Measurements from ENCODE around the gene ITGB4. TPM values are rescaled to one million over a fixed set of nuclear protein-coding genes. Genes with fewer than 3 reads are reported as not detected.

Gene ITGB4
- 10 to 100 TPM in 3 of 12 donors, 1 to 10 TPM in 8, not detected in 1; 3.3 to 55.7 (median 5.9) TPM for polyA plus RNA-seq (ENCODE audit: insufficient read length in 12 of 12)
- long read RNA-seq, donor 1, partial matches to known transcripts: 5 of 5 reads
- long read RNA-seq, donor 1, other reads (novel, unspliced or antisense): 0 of 5 reads
- long read RNA-seq, donor 2: 0 reads
- long read RNA-seq, donor 3: 0 reads
- long read RNA-seq, donor 4: 0 reads
- long read RNA-seq, donor 5, partial matches to known transcripts: 1,213 of 1,243 reads
- long read RNA-seq, donor 5, other reads (novel, unspliced or antisense): 30 of 1,243 reads
- long read RNA-seq, donor 6: 0 reads
- long read RNA-seq, donor 7: 0 reads
- long read RNA-seq, donor 8: 0 reads
- long read RNA-seq, donor 9: 0 reads
- long read RNA-seq, donor 10: 0 reads
- long read RNA-seq, donor 11: 0 reads

GRCh38 chr17:75720656-75721462 is at the start of gene ITGB4:
TSS of gene ITGB4 (plus strand) at chr17:75721459. CDS start at chr17:75724704, 3,245 bp downstream.
- DNase-seq: no peak

- DNase-seq: no peak
Observed at GRCh38 chr17:75672011-75672410, 49.2 kb upstream of the ITGB4 start.

DNA sequence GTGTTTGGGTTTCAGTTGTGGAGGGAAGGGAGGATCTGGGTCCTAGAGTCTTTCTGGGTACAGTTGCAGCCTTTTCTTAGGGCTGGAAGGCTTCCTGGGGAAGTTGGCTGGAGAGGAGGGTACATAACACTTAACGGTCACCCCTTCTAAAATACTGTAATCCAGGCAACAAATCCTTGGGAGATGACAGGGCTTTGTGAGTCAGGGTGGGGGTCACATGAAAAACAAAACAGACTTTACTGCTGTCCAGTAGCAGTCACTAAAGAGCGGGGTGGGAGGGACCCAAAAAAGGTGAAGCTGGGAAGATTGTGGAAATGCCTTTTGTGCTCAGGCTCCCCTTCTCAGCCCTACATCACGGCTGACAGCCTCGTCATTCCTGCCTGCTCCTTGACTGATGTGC is 47.8 kb upstream of the ITGB4 start:
- no peak for DNase-seq

DNA sequence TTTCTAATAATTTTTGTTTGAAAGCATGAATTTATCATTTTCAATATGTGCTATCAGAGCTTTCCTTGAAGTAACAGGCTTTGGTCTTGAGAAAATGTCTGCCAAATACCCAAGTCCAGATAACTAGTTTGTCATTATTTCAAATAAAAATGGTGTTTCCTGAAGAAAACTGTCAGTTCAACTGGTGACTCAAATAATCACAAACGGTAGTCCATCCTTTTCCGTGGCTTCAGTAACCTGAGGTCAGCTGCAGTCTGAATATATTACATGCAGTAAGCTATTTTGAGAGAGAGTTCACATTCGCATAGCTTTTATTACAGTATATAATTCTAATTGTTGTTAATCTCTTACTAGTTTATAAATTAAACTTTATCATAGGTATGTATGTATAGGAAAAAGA is 44.8 kb upstream of the ITGB4 start:
- DNase-seq: no peak

- DNase-seq: no peak
Observed at GRCh38 chr17:75679706-75680211, 41.5 kb upstream of the ITGB4 start.

DNA sequence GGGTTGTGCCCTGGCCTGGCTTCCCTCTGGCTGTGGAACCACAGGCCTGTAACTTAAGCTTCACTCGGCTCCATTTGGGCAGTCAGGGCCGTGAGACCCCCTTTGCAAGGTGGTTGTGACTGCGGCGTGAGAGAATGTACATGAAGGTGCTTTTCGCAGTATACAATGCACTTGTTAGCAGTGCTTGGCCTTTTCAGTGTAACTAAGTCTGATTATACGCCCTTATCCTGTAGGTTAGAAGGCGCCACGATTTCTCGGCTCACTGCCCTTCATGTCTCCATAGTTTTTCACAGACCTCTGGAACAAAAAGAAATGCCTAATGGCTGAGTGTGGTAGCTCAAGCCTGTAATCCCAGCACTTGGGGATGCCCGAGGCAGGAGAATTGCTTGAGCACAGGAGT is 40.8 kb upstream of the ITGB4 start:
- DNase-seq: no peak

GRCh38 chr17:75681289-75681688 is 40.0 kb upstream of the ITGB4 start:
- no peak for DNase-seq

DNA sequence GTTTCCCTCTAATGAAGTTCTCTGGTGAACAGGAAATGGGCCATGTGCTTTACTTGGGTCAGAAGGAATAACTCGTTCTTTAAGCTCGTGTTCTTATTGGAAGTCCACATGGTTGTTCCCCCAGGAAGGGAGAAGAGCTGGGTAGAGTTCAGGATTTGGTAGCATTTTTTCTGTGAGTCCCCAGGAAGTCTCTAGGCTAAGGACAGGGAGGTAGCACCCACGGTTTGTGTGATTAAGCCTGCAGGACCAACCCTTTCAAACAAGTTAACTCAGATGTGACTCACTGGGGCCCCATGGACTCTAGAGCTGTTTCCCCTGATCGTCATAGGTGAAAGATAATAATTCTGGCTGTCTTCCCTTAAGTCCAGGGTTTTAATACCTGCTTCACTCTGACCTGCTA is 37.7 kb upstream of the ITGB4 start:
- DNase-seq: no peak

DNA sequence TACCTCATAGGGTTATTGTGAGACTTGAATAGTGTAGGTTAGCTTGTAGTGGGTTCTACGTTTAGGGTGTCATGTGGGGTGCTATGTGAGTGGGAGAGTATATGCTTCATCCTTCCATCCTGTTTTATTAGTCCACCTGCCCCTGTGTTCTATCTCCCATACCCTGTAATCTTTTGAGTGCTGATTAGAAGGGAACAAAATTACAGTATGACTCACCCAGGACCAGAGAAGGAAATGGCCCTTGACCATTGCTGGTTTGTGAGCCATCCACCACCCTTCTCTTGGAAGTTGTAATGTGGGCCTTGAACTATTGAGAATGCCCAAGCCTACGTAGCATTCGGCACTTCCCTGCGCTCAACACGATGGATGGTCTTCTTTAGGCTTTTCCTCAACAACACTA is 37.0 kb upstream of the ITGB4 start:
- no peak for DNase-seq

- no peak for DNase-seq
Observed at GRCh38 chr17:75684924-75685323, 36.3 kb upstream of the ITGB4 start.

- DNase-seq: no peak
Observed at GRCh38 chr17:75685499-75685898, 35.8 kb upstream of the ITGB4 start.

GRCh38 chr17:75688209-75688825 is 32.9 kb upstream of the ITGB4 start:
- no peak for DNase-seq

- DNase-seq: no peak
Observed at GRCh38 chr17:75689441-75689873, 31.8 kb upstream of the ITGB4 start.

GRCh38 chr17:75691371-75691791 is 29.9 kb upstream of the ITGB4 start:
- DNase-seq: no peak

DNA sequence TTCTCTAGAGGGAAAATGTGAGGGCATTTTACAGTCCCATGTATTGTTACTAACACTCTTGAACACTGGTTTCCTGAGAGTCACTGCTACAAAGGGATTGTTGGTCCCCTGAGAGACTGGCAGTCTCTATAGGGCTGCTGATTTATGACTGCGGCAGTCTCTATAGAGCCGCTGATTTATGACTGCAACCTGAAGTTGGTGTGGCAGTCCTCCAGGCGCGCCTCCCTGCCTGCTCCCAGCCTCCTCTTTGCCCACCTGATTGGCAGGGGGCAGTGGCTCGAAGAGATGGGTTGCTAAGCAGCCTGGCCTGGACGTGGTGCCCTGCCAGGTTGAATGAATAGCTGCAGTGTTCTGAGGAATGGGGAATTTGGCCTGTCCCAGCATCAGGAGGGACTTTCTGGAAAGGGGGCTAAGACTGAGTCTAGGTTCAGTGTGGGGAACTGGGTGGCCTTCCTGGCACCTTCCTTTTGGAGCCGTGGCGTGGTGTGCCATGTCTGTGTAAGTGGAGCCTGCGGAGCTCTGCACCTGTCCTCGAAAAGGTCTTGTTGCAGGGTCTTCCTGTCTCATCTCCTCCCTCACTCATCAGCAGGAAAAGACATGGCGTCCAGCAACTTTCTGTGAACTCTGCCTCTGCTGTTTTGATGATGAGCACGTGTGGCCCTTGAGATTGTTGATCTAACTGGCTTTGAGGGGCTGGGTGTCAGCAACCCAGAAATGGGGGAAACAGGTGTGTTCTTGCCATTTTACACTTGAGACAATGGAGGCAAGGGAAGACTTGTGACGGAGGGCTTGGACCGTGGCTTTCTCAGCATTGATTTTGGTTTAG is 29.2 kb upstream of the ITGB4 start:
- DNase-seq: no peak

- DNase-seq: no peak
Observed at GRCh38 chr17:75692976-75693375, 28.3 kb upstream of the ITGB4 start.

DNA sequence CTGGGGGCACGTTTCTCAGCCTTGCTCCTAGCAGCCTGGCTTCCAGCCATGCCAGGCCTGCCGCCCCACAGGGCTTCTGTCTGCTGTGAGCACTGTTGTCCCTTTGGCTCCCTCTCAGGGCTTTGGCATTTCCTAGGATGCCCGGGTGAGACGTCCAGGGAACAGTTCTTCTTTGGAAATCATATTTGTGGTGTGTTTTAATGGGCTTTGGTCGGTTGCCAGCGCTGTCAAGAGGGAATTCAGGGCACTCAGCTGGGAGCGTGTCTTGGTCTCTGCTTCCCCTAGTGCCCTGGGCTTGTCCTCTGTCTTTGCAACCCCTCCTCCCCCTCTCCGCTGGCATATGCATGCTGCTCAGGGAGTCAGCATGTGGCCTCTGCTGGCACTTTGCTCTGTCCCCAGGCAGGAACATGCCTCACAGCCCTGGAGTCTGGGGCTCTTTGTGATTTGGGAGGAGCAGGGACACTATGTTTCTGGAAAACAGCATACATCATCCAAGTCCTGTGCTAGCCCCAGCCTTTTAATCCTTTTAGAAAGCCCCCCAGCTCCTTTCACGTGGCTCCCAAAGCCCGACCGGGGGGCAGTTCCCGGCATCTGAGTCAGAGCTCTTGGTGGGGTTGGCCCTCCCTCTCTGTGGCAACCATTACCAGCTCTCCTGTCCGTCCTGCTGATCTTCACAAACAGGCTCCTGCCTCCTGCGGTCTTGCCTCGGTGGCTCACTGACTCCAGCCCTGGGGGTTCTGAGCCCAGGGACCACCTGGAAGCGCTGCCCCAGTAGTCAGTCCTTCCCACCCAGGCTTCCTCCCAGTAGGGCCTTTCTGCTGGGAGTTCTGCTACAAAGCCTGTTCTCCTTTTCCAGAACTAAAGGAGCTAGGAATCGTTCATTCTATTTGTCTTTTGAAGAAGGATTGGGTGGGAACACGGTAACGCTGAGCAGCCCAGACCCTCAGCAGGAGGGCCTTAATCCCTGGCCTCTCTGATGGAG is 27.5 kb upstream of the ITGB4 start:
- no peak for DNase-seq

DNA sequence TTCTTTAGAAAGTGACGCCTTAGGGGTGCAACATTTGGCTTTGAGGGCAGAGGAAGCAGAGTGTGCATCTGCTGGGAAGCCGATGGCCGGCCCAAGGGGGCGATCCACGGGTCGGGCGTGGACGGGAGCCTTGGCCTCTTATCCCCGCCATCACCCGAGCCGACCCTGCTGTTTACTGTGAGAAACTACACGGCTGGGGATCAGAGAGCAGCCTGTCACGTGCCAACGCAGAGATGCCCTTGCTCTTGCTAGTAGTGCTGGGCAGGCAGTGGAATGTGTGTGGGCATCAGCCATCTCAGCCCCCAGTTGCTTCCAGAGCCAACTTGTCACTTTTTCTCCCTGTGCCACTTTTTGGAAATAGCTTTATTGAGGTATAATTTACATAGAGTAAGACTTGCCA is 26.7 kb upstream of the ITGB4 start:
- DNase-seq: no peak

DNA sequence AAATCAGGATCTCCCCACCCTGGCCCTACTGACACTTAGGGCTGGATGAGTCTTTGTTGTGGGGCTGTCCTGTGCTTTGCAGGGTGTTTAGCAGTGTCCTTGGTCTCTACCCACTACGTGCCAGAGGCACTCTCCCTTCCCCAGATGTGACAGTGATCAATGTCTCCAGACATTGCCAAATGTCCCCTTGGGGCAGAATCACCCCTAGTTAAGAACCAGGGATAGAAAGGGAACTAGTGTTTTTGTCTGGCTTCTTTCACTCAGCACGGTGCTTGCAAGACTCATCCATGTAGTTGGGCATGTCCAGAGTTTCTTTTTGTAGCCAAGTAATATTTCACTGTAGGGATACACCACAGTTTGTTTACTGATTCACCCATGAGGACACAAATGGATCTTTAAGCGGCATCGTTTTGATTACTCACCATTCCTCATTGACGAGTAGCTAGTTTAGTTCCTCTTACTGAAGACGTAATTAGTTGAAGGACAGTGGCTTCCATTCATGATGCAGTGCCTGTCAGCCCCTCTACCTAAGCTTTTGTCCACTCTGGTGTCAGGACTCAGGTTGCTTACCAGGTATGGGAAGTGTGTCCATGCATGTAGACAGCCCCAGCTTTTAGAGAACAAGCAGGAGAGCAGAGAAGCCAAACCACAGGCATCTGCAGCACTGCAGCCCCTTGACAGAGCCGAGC is 26.0 kb upstream of the ITGB4 start:
- DNase-seq: no peak
